Measurements from ENCODE around the gene NKX2-4. TPM values are rescaled to one million over a fixed set of nuclear protein-coding genes. Genes with fewer than 3 reads are reported as not detected.
A peak's percentile ranks its signal among the peaks of the same experiment; 100 is the strongest.

The NKX2-4 gene
- total and polyA plus RNA-seq, 4 donors: not detected

GRCh38 chr20:21394551-21394950 lies 2.8 kb downstream of the NKX2-4 start:
- Histone ChIP-seq H3K36me3 (ENCODE audit: control insufficient read depth in 4 of 4, insufficient read depth in 4 of 4, low read length in 4 of 4) (peaks cover 0 to 4% (median 4%) of the 10 kb centered on the region in 4 donors), H3K4me1 (ENCODE audit: control insufficient read depth in 5 of 5, insufficient read depth in 5 of 5, low read length in 5 of 5) (peaks cover 0 to 19% (median 0%) of the 10 kb centered on the region in 5 donors), H3K27ac (ENCODE audit: low read depth in 1 of 2, low read length in 1 of 2) (no peak overlapping the region), H3K9ac (ENCODE audit: insufficient read depth in 1 of 2, low read length in 2 of 2) (no peak overlapping the region), H3K4me3 (no peak overlapping the region), H3K27me3 (ENCODE audit: control insufficient read depth in 3 of 3, insufficient read depth in 3 of 3, low read length in 2 of 3) (peaks cover 13 to 75% (median 72%) of the 10 kb centered on the region in 3 donors), H3K9me3 (ENCODE audit: control insufficient read depth in 4 of 4, insufficient read depth in 3 of 4, low read length in 3 of 4) (peaks cover 0 to 7% (median 0%) of the 10 kb centered on the region in 4 donors)
- ATAC-seq (ENCODE audit: insufficient read depth, low FRiP score) (no peak), DNase-seq (peak in 1 of 3 donors; percentile 51)
- TF ChIP-seq CTCF (IDR thresholded peaks at IDR 0.05; ENCODE audit: control extremely low read depth, extremely low read depth): no peak
- 17 to 27% methylated on average over 3 of the region's 3 CpGs for WGBS, 2 donors

- whole genome bisulfite sequencing, 2 donors: 39 to 45% methylated on average over 4 of the region's 4 CpGs
- peaks cover 0 to 7% (median 4%) of the 10 kb centered on the region in 4 donors for H3K36me3 ChIP-seq (ENCODE audit: control insufficient read depth in 4 of 4, insufficient read depth in 4 of 4, low read length in 4 of 4)
- H3K27ac ChIP-seq (ENCODE audit: low read depth in 1 of 2, low read length in 1 of 2): no peak overlapping the region
- H3K4me3 ChIP-seq: no peak overlapping the region
- H3K4me1 ChIP-seq (ENCODE audit: control insufficient read depth in 5 of 5, insufficient read depth in 5 of 5, low read length in 5 of 5): peaks cover 0 to 19% (median 0%) of the 10 kb centered on the region in 5 donors
- peaks cover 13 to 69% (median 66%) of the 10 kb centered on the region in 3 donors for H3K27me3 ChIP-seq (ENCODE audit: control insufficient read depth in 3 of 3, insufficient read depth in 3 of 3, low read length in 2 of 3)
- DNase-seq: peak in 1 of 3 donors; percentile 48
- peaks cover 0 to 7% (median 0%) of the 10 kb centered on the region in 4 donors for H3K9me3 ChIP-seq (ENCODE audit: control insufficient read depth in 4 of 4, insufficient read depth in 3 of 4, low read length in 3 of 4)
- TF ChIP-seq CTCF (IDR thresholded peaks at IDR 0.05; ENCODE audit: control extremely low read depth, extremely low read depth): no peak
- no peak for ATAC-seq (ENCODE audit: insufficient read depth, low FRiP score)
- no peak overlapping the region for H3K9ac ChIP-seq (ENCODE audit: insufficient read depth in 1 of 2, low read length in 2 of 2)
Measured at GRCh38 chr20:21393816-21394519, 3.4 kb downstream of the NKX2-4 start.

GRCh38 chr20:21393166-21393565 lies 4.2 kb downstream of the NKX2-4 start:
- H3K36me3 ChIP-seq (ENCODE audit: control insufficient read depth in 4 of 4, insufficient read depth in 4 of 4, low read length in 4 of 4): peaks cover 0 to 8% (median 5%) of the 10 kb centered on the region in 4 donors
- WGBS, 2 donors: 31 to 41% methylated on average over 4 of the region's 4 CpGs
- DNase-seq (peak in 1 of 3 donors; percentile 28), ATAC-seq (ENCODE audit: insufficient read depth, low FRiP score) (no peak)
- no peak overlapping the region for H3K4me3 ChIP-seq
- peaks cover 0 to 7% (median 0%) of the 10 kb centered on the region in 4 donors for H3K9me3 ChIP-seq (ENCODE audit: control insufficient read depth in 4 of 4, insufficient read depth in 3 of 4, low read length in 3 of 4)
- H3K9ac ChIP-seq (ENCODE audit: insufficient read depth in 1 of 2, low read length in 2 of 2): no peak overlapping the region
- H3K4me1 ChIP-seq (ENCODE audit: control insufficient read depth in 5 of 5, insufficient read depth in 5 of 5, low read length in 5 of 5): peaks cover 0 to 19% (median 0%) of the 10 kb centered on the region in 5 donors
- no peak for TF ChIP-seq CTCF (IDR thresholded peaks at IDR 0.05; ENCODE audit: control extremely low read depth, extremely low read depth)
- peaks cover 13 to 62% (median 58%) of the 10 kb centered on the region in 3 donors for H3K27me3 ChIP-seq (ENCODE audit: control insufficient read depth in 3 of 3, insufficient read depth in 3 of 3, low read length in 2 of 3)
- H3K27ac ChIP-seq (ENCODE audit: low read depth in 1 of 2, low read length in 1 of 2): no peak overlapping the region
